Right renal cortex interstitium (tissue), 3 donors: ENCODE data around the gene B3GALT5. TPM values are rescaled to one million over a fixed set of nuclear protein-coding genes. Genes with fewer than 3 reads are reported as not detected.

ENCODE experiments used
- DNase-seq, 3 donors: peaks; one replicate each; pipeline ENCODE4 v3.0.0-alpha.2; 2013; ENCODE audit warnings: low read depth in 3 of 3, low spot score in 2 of 3
- polyA plus RNA-seq, 3 donors: library from polyadenylated mRNA; unstranded; fragments of 120-200 nt; gene quantifications; one replicate each; pipeline ENCODE4 v1.2.1, GENCODE V29; 2013; ENCODE audit not compliant: insufficient read length in 3 of 3

B3GALT5 gene
- polyA plus RNA-seq, 3 donors: 1.2 to 1.6 (median 1.4) TPM

- no peak for DNase-seq
Observed at GRCh38 chr21:39602076-39602689, 10.6 kb upstream of the B3GALT5 start.

DNA sequence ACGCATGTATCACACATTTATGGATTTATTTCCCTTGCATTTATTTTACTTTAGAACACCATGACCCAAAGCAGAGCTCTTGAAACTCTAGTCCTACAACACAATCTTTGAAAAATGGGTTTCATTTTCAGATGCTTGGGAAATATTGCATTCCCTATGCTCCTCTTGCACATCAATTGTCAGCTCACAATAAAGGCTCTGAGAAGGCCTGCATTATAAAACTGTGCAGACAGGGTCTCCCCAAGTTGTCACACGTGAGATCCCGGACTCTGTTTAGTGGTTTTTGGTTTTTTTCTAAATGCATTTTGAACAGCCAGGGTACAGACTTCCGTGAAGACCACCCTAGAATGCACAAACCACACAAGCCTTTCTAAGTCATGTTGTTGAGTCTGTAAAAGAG is 9.9 kb upstream of the B3GALT5 start:
- DNase-seq: no peak

DNA sequence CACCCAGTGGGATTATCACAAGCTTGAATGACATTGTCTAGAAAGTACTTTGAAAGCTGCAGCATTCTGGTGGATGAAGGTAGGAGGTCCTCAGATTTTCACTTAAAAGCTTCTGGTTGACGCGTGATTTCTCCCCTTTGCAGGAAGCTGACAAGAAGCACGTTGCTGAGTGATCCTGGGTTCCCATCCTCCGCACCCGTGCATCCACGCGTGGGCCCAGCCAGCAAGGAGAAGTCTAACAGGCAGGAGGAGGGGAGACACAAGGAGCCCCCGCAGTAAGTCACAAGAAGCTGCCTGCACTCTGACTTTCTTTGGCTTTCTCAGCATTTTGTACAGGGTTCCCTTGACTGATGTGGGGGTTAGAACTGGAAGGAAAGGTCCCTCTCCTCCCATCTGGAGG is 7.8 kb upstream of the B3GALT5 start:
- no peak for DNase-seq

- no peak for DNase-seq
Observed at GRCh38 chr21:39610703-39611102, 2.0 kb upstream of the B3GALT5 start.

GRCh38 chr21:39611551-39612190 is 1.1 kb upstream of the B3GALT5 start:
- no peak for DNase-seq

DNA sequence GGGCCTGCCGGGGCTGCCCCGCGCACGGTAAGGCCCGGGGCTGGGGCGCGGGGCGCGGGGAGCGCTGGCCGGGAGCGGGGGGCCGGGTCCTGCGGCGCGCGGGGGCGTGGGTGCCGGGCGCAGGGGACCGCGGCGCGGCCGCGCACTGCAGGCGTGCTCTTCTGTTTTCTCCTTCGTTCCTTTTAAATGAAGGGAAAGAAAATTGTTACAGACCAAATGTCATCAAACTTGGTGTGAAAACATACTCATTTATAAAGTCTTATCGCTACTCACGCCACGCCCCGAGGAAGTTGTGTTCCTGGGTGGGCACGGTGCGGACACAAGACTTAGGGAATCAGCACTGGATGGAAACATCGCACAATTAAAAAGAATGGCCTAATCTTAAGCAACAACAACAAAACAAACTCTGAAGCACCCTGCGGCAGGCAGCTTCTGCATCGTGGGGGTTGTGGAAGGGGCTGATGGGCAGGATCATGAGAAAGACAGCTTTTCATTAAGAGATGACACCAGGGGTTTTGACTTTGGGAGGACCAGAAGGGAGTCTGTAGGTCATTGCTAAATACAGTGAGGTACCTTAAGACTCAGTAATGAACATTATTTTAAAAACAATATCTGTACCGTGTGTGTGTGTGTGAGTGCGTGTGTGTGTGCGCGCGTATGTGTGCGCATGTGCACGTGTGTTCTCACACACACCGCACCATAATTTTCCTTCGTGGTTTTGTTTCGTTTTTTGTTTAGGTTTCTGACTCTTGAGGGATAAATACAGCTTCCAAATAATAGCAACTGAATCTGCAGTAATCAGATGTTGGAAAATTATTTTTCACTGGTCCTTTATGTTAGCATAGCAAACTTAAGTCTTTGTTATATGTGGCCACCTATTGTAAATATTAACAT is 548 bp downstream of the B3GALT5 start:
- no peak for DNase-seq

DNA sequence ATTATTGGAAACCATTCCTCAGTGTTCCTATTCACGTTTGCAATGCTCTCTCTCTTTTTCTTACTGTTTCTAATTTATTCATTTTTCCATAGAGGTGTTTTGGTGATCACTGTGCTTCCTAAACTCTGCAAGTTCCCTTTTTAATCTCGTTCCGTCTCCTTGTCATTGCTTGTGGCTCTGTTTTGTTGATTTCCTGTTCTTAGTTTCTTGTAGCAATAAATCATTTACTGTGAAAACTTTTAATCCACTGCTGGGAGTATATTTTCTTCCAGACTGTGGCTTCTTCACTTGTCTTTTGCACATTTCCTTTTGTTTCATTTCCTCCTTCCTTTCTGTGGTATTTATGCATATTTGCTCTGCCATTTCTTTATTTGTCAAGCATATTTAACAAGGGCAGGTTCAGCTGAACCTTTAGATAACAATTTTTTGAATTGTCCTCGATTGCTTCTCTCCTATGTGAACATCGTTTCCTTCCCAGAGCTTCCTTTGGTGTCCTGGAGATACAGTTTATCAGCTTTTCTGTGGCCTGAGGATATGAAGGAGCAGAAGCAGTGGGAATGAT is 3.6 kb downstream of the B3GALT5 start:
- no peak for DNase-seq

DNA sequence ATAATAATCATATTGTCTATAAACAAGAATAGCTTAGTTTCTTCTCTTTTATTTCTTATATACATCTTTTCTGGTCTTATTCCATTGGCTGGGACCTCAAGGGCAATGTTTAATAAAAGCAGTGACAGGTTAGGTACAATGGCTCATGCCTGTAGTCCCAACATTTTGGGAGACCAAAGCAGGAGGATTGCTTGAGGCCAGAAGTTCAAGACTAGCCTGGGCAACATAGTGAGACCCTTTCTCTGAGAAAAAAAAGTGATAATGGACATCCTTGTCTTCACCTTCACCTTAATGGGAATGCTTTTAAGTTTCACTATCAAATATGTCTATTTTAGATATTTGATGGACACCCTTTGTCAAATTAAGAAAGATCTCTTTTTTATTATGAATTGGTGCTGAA is 8.1 kb downstream of the B3GALT5 start:
- DNase-seq: no peak

GRCh38 chr21:39625211-39625895 is 12.6 kb downstream of the B3GALT5 start:
- no peak for DNase-seq

- DNase-seq: no peak
Observed at GRCh38 chr21:39628385-39628784, 15.6 kb downstream of the B3GALT5 start.

DNA sequence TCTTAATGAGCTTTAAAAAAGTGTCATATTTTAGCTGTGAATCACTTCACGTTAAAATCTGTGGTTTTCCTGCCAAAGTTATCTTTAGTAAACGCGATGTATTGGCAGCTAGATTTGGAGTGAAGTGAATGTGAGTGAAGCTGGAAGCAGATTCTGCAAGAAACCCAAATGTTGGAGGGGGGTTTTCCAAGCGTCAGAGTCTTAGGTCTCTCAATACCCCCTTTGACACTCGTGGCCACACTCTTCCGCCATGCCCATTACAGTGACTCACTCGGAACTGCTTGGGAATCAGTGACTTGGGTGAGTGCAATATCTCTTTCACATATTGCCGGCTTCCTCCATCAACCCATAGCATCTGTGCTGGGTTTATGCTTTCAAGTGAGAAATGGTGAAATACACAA is 17.5 kb downstream of the B3GALT5 start:
- DNase-seq: no peak

GRCh38 chr21:39630827-39631226 is 18.1 kb downstream of the B3GALT5 start:
- DNase-seq: no peak

DNA sequence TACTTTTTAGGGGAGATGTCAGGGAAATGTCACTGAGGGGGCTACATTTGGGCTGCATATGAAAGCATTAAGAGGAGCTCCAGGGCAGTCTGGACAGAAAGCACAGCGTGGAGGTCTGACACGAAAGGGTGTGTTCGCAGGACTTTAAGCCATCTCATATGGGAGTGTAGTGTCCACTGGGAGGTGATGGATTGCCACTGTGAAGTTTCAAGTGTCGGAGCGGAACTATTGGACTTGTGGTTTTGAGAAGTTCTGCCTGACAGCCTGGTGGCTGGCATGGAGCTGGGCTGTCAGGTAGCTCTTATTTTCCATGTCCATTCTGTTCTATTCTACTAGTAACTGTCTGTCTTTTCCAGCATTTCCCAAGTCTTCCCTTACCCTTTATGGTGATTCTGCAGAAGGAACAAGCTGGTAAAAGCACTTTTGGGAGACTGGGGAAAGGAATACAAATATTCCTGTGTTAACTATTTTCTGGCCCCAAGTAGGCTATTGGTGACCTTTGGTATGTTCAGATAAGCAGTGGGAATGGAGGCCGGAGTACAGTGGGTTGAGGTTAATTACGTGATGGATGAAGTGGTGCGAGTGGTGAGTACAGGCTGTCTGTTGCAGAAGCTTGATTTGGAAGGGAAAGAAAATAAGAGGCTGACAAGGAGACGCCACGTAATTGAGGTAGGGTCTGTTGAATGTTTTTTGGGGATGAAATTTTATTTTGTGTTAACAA is 19.3 kb downstream of the B3GALT5 start:
- DNase-seq: no peak

- DNase-seq: no peak
Observed at GRCh38 chr21:39632796-39633442, 20.2 kb downstream of the B3GALT5 start.

DNA sequence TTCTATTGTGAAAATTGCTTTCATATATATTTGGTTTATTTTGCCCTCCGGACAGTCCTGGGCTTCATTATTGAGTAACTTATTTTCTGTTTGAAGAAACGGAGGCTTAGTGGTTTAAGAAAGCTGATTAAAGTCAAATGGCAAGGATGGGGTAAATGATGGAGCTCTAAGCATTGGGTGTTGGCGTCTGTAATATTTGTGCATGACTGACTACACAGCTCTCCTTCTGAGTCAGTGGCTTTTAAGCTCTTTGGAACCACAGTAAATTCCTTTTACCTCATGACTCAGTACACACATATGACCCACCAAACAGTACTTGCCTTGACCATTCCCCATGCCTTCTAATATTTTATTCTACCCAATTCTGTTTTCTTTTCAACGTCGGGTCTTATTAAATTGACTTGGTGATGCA is 21.0 kb downstream of the B3GALT5 start:
- no peak for DNase-seq

DNA sequence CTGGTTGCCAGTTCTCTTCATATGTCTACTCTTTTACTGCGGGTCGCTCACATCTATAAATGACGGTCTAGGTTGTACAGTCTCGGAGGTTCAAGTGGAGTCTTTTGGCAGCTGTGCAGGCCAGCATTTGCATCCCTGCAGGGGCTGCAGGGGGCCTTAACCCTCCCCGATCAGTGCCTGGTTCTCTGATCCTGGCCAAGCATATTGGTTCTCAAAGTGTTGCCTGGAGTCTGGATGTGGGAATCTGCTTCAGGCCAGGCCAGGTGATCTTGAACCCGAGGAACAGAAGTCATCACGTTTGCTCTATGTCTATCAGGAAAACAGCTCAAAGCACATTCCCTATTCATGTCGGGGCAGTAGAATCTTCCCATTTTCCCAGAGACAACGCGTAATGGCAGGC is 21.8 kb downstream of the B3GALT5 start:
- no peak for DNase-seq

DNA sequence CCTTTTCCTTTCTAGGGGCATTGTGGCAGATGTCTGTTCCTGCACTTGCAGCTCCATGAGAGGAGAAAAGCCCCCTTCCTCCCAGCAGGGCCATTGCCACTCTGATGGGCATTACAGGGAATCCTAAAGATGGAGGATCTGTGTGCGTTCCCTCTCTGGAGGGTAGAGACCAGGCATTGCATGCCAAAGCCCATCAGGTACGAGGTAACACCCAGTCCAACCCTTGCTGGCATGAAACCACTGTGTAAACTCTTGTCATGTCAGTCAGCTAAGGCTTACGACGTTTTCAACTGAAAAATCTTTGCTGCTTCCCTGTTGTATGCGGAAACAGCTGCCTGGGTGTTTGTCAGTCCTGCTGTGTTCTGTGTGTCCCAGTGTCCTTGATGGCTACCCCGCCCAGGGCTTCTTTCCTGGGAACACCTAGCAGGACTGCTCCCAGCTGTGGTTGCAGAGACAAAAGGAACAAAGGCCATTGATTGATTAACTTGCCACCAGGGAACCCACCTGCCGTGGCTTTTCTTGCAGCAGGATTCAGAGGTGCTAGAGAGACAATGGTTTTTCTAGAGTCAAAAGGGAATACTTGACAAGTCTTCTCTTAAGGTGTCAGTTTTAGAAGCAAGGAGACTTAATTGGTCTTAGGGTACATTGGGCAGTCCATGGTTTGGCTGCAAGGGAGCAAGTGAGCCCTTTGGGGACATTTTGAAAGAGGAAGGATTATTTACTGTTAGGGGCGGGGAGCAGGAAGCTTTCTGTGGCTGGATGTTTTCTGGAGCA is 24.6 kb downstream of the B3GALT5 start:
- DNase-seq: no peak

GRCh38 chr21:39637971-39638240 is 25.2 kb downstream of the B3GALT5 start:
- DNase-seq: no peak

DNA sequence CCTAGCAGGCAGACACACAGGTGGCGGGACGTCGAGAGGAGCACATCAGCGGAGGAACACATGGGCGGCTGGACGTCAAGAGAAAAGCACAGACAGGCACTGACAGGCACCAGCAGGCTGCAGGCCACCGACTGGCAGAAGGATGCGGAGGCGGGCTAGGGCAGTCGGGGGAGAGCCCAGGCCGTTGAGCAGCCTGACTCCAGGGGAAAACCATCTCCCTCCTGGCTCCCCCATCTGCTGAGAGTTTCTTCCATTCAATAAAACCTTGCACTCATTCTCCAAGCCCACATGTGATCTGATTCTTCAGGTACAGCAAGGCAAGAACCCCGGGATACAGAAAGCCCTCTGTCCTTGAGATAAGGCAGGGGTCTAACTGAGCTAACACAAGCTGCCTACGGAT is 25.5 kb downstream of the B3GALT5 start:
- no peak for DNase-seq
